Measurements from ENCODE around the gene VSIG4.

DNA sequence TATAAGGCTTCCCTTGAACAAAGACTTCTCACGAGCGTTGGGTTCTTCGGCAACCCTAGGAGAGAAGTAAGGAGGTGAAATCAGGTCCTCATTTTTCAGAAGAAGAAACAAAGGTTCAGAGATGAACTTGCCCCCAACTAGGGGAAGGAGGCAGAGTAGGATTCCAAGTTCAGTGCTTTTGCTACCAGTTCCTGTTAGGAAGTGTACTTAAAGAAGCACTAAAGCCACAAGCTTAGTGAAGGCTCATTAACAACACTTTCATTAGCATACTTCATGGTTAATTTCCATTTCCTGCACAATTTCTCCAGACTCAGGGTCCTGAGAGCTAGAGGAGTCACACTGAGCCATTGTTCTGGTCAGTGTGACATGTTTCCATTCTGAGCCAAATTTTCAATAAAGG is 52.1 kb downstream of the VSIG4 start:
- TF ChIP-seq, protein P1, sequence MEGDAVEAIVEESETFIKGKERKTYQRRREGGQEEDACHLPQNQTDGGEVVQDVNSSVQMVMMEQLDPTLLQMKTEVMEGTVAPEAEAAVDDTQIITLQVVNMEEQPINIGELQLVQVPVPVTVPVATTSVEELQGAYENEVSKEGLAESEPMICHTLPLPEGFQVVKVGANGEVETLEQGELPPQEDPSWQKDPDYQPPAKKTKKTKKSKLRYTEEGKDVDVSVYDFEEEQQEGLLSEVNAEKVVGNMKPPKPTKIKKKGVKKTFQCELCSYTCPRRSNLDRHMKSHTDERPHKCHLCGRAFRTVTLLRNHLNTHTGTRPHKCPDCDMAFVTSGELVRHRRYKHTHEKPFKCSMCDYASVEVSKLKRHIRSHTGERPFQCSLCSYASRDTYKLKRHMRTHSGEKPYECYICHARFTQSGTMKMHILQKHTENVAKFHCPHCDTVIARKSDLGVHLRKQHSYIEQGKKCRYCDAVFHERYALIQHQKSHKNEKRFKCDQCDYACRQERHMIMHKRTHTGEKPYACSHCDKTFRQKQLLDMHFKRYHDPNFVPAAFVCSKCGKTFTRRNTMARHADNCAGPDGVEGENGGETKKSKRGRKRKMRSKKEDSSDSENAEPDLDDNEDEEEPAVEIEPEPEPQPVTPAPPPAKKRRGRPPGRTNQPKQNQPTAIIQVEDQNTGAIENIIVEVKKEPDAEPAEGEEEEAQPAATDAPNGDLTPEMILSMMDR (conservative IDR thresholded peaks at IDR 0.05; ENCODE audit: low read depth, low read length) = no peak
- TF ChIP-seq EZH2 (IDR thresholded peaks at IDR 0.05; ENCODE audit: low read length, unreplicated experiment) = no peak

Measured in PC-3 (cell line).